ENCODE measurements around the gene VPS54. TPM values are rescaled to one million over a fixed set of nuclear protein-coding genes. Genes with fewer than 3 reads are reported as not detected.

Gene VPS54
- total and polyA plus RNA-seq, 9 of the 15 experiments (the other 6 are each of a cell fraction or from before 2014, with no cell fraction given), result 4.9 to 23.2 (median 13.2) TPM

DNA sequence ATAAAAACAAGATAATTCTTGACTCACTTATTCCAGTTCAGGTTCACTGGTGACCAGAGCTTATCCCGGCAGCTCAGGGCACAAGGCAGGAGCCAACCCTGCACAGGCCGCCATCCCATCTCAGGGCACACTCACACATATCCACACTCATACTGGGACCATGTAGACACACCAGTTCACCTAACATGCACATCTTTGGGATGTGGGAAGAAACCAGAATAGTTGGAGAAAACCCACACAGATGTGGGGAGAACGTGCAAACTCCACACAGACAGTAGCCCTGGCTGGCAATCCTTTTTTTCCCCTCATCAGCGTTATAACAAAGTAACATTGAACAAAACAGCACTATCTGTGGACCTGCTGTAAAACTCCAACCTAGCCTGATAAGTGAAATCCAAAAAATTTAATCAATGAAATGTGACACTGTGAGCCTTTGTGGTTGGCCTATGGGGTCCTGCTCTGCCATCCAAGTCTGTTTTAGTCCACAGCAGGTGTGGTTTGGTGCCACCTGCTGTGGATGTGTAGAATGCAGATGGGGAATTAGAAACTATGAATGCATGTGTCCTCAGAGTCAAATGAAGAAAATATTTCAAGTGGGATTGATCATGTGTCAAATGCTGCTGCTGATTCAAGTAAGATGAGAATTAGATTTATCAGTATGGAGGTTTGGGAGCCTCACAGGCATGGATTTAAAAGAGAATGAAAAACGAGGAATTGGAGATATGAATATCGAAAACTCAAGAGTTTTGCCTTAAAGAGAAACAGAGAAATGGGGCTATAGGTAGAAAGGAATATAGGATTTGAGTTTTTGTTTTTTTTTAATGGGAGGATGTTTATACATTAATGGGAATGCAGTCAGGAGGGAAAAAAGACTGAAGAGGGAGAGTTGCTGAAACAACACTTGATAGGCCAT, 130.5 kb downstream of the VPS54 start (continued):
- TF ChIP-seq ZNF395 (CRISPR knock-in tag; IDR thresholded peaks at IDR 0.05) (no peak), SMC3 (conservative IDR thresholded peaks at IDR 0.05; ENCODE audit: insufficient read depth, low read depth, low read length) (peak; percentile 77), KLF6 (CRISPR knock-in tag; IDR thresholded peaks at IDR 0.05; ENCODE audit: borderline replicate concordance) (no peak), ZNF398 (CRISPR knock-in tag; IDR thresholded peaks at IDR 0.05) (no peak), ETS2 (tag; IDR thresholded peaks at IDR 0.05; ENCODE audit: borderline replicate concordance, poor library complexity, severe bottlenecking) (no peak), TAF9B (IDR thresholded peaks at IDR 0.05; ENCODE audit: partially characterized antibody) (no peak), GTF2A2 (tag; IDR thresholded peaks at IDR 0.05) (no peak), MEIS2 (IDR thresholded peaks at IDR 0.05; ENCODE audit: partially characterized antibody) (no peak)
- TF ChIP-seq, protein P1, sequence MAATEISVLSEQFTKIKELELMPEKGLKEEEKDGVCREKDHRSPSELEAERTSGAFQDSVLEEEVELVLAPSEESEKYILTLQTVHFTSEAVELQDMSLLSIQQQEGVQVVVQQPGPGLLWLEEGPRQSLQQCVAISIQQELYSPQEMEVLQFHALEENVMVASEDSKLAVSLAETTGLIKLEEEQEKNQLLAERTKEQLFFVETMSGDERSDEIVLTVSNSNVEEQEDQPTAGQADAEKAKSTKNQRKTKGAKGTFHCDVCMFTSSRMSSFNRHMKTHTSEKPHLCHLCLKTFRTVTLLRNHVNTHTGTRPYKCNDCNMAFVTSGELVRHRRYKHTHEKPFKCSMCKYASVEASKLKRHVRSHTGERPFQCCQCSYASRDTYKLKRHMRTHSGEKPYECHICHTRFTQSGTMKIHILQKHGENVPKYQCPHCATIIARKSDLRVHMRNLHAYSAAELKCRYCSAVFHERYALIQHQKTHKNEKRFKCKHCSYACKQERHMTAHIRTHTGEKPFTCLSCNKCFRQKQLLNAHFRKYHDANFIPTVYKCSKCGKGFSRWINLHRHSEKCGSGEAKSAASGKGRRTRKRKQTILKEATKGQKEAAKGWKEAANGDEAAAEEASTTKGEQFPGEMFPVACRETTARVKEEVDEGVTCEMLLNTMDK (IDR thresholded peaks at IDR 0.05; ENCODE audit: borderline replicate concordance, insufficient read depth, low read depth, low read length, poor library complexity, severe bottlenecking), result no peak
- TF ChIP-seq, protein P2, sequence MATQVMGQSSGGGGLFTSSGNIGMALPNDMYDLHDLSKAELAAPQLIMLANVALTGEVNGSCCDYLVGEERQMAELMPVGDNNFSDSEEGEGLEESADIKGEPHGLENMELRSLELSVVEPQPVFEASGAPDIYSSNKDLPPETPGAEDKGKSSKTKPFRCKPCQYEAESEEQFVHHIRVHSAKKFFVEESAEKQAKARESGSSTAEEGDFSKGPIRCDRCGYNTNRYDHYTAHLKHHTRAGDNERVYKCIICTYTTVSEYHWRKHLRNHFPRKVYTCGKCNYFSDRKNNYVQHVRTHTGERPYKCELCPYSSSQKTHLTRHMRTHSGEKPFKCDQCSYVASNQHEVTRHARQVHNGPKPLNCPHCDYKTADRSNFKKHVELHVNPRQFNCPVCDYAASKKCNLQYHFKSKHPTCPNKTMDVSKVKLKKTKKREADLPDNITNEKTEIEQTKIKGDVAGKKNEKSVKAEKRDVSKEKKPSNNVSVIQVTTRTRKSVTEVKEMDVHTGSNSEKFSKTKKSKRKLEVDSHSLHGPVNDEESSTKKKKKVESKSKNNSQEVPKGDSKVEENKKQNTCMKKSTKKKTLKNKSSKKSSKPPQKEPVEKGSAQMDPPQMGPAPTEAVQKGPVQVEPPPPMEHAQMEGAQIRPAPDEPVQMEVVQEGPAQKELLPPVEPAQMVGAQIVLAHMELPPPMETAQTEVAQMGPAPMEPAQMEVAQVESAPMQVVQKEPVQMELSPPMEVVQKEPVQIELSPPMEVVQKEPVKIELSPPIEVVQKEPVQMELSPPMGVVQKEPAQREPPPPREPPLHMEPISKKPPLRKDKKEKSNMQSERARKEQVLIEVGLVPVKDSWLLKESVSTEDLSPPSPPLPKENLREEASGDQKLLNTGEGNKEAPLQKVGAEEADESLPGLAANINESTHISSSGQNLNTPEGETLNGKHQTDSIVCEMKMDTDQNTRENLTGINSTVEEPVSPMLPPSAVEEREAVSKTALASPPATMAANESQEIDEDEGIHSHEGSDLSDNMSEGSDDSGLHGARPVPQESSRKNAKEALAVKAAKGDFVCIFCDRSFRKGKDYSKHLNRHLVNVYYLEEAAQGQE (IDR thresholded peaks at IDR 0.05; ENCODE audit: borderline replicate concordance), result peak; percentile 53; the same call in 1 of the 2 replicates
- TF ChIP-seq, protein P2 (CRISPR knock-in tag; IDR thresholded peaks at IDR 0.05; ENCODE audit: low read depth), result no peak

Data from K562 (cell line).